Measurements from ENCODE around the gene SNED1.

Gene SNED1

GRCh38 chr2:240997856-240998705 is at the start of gene SNED1:
Gene SNED1, plus strand, starts transcription at chr2:240998618. Its CDS starts 220 bp downstream, at chr2:240998838.
- peak within 1 kb of the TSS; percentile 73 for H3K4me3 Mint-ChIP-seq
- ATAC-seq, result peak; percentile 84
- H3K9me3 Mint-ChIP-seq, result peaks cover 7% of the 10 kb centered on the region
- peaks cover 70% of the 10 kb centered on the region for H3K27me3 Mint-ChIP-seq
- peaks cover 13% of the 10 kb centered on the region for H3K4me1 Mint-ChIP-seq
- no peak within 1 kb of the TSS for H3K27ac Mint-ChIP-seq
- H3K36me3 Mint-ChIP-seq, result peaks cover 2% of the 10 kb centered on the region

- H3K27me3 Mint-ChIP-seq, result peaks cover 13% of the 10 kb centered on the region
- H3K4me1 Mint-ChIP-seq, result no peaks in the 10 kb centered on the region
- H3K4me3 Mint-ChIP-seq, result no peak overlapping the region
- no peaks in the 10 kb centered on the region for H3K9me3 Mint-ChIP-seq
- no peak overlapping the region for H3K27ac Mint-ChIP-seq
- ATAC-seq, result no peak
- no peaks in the 10 kb centered on the region for H3K36me3 Mint-ChIP-seq
These were observed 49.3 kb upstream of the SNED1 start for GRCh38 chr2:240948905-240949790.

- Mint-ChIP-seq H3K4me3 (no peak overlapping the region), H3K36me3 (no peaks in the 10 kb centered on the region), H3K9me3 (no peaks in the 10 kb centered on the region), H3K27me3 (peaks cover 21% of the 10 kb centered on the region), H3K27ac (no peak overlapping the region), H3K4me1 (no peaks in the 10 kb centered on the region)
- no peak for ATAC-seq
These were observed 48.4 kb upstream of the SNED1 start for GRCh38 chr2:240949791-240950705.

GRCh38 chr2:240951045-240951594 is 47.3 kb upstream of the SNED1 start:
- ATAC-seq, result no peak
- Mint-ChIP-seq H3K4me1 (no peaks in the 10 kb centered on the region), H3K27me3 (peaks cover 32% of the 10 kb centered on the region), H3K27ac (no peak overlapping the region), H3K4me3 (no peak overlapping the region), H3K9me3 (no peaks in the 10 kb centered on the region), H3K36me3 (no peaks in the 10 kb centered on the region)

GRCh38 chr2:240952496-240953246 is 45.7 kb upstream of the SNED1 start:
- peaks cover 41% of the 10 kb centered on the region for H3K27me3 Mint-ChIP-seq
- no peak for ATAC-seq
- H3K36me3 Mint-ChIP-seq, result no peaks in the 10 kb centered on the region
- no peak overlapping the region for H3K27ac Mint-ChIP-seq
- H3K9me3 Mint-ChIP-seq, result no peaks in the 10 kb centered on the region
- no peak overlapping the region for H3K4me3 Mint-ChIP-seq
- no peaks in the 10 kb centered on the region for H3K4me1 Mint-ChIP-seq

- Mint-ChIP-seq H3K36me3 (no peaks in the 10 kb centered on the region), H3K9me3 (no peaks in the 10 kb centered on the region), H3K4me3 (no peak overlapping the region), H3K27me3 (peaks cover 34% of the 10 kb centered on the region), H3K27ac (no peak overlapping the region), H3K4me1 (no peaks in the 10 kb centered on the region)
- no peak for ATAC-seq
These were observed 44.7 kb upstream of the SNED1 start for GRCh38 chr2:240953426-240954410.

GRCh38 chr2:240954436-240955305 is 43.7 kb upstream of the SNED1 start:
- H3K9me3 Mint-ChIP-seq, result no peaks in the 10 kb centered on the region
- H3K27me3 Mint-ChIP-seq, result peaks cover 44% of the 10 kb centered on the region
- ATAC-seq, result no peak
- no peak overlapping the region for H3K4me3 Mint-ChIP-seq
- no peaks in the 10 kb centered on the region for H3K36me3 Mint-ChIP-seq
- no peak overlapping the region for H3K27ac Mint-ChIP-seq
- no peaks in the 10 kb centered on the region for H3K4me1 Mint-ChIP-seq

GRCh38 chr2:240955306-240956170 is 42.9 kb upstream of the SNED1 start:
- Mint-ChIP-seq H3K4me1 (no peaks in the 10 kb centered on the region), H3K27ac (no peak overlapping the region), H3K36me3 (no peaks in the 10 kb centered on the region), H3K9me3 (no peaks in the 10 kb centered on the region), H3K4me3 (no peak overlapping the region), H3K27me3 (peaks cover 51% of the 10 kb centered on the region)
- peak; percentile 25 for ATAC-seq

- Mint-ChIP-seq H3K36me3 (no peaks in the 10 kb centered on the region), H3K4me1 (no peaks in the 10 kb centered on the region), H3K9me3 (no peaks in the 10 kb centered on the region), H3K27ac (no peak overlapping the region), H3K4me3 (no peak overlapping the region), H3K27me3 (peaks cover 51% of the 10 kb centered on the region)
- ATAC-seq, result no peak
These were observed 42.1 kb upstream of the SNED1 start for GRCh38 chr2:240956171-240956934.

- Mint-ChIP-seq H3K27me3 (peaks cover 51% of the 10 kb centered on the region), H3K9me3 (no peaks in the 10 kb centered on the region), H3K4me1 (no peaks in the 10 kb centered on the region), H3K36me3 (no peaks in the 10 kb centered on the region), H3K27ac (no peak overlapping the region), H3K4me3 (no peak overlapping the region)
- ATAC-seq, result no peak
These were observed 41.3 kb upstream of the SNED1 start for GRCh38 chr2:240956935-240957655.

Data from stimulated activated memory B cell treated with anti-CD40 and anti-IgM and Interleukin-4, amounts not matched to agents 10 μg/mL and 1 μg/mL and 100 μg/mL, for 72 hours (primary cell).